RPMI8226 (cell line): Measurements from ENCODE around the gene CORIN.

Experiments used
- DNase-seq: peaks from one replicate; pipeline ENCODE4 v3.0.0-alpha.2; 2015

CORIN gene

GRCh38 chr4:47675806-47676205 lies 162.1 kb downstream of the CORIN start:
- DNase-seq, result no peak

- DNase-seq, result no peak
Measured at GRCh38 chr4:47674144-47674543, 163.7 kb downstream of the CORIN start.

DNA sequence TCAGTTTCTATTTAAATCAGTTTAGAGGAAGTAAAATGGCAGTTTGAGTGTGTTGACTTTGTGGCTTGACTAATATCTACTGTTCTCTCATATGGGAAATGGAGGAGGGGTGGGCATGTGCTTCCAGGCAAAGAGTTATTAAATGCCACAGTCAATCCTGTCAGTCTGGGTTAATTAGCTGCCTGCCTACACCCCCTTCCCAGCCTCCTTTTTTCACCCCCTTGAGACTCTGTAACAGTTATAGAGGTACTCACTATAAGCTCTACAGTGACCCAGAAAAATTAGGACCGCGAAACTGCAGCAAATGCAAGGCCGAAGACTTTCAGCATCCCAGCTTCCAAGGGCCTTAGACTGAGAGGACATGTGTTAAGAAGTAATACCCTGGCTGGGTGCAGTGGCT lies 165.2 kb downstream of the CORIN start:
- no peak for DNase-seq

- DNase-seq, result no peak
Measured at GRCh38 chr4:47669946-47670345, 167.9 kb downstream of the CORIN start.

- DNase-seq, result peak; percentile 52
Measured at GRCh38 chr4:47668810-47669408, 169.0 kb downstream of the CORIN start.

GRCh38 chr4:47668256-47668655 lies 169.6 kb downstream of the CORIN start:
- no peak for DNase-seq

- no peak for DNase-seq
Measured at GRCh38 chr4:47667552-47667951, 170.3 kb downstream of the CORIN start.

GRCh38 chr4:47664051-47664826 lies 173.6 kb downstream of the CORIN start:
- no peak for DNase-seq

DNA sequence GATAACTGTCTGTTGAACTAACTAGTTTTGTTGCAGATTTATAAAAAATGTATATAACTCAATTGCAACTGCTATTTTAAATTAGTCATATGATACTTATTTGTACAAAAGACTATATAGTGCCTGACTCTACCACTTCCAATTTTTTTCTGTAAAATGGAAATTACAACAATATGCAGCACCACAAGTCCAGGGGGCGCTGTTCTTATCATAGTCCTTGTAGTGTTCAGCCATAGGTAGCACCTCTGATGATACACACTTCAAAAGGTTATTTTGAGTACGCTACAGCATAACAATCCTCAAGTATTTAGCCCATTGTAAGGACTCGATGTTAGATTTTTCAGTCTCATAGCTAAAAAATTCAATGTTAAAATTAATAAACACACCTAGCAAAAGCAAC lies 174.9 kb downstream of the CORIN start:
- DNase-seq, result peak; percentile 5

DNA sequence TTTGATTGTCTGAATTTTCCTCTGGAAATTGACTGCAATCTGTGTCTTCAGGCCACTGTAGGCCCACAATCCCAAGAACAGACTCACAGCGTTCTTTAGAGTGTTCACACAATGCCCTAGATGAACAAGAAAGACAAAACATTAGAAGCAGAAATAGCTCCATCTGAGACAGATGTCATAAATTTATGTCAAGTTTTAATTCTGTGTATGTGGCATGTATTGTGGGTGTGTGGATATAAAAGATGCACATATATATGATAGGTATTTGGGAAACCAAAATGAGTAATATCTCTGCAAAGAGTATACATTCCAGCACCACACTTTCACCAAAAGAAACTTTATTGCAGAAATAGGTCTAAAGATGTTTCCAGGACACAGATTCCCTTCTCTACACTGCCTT lies 176.1 kb downstream of the CORIN start:
- no peak for DNase-seq

DNA sequence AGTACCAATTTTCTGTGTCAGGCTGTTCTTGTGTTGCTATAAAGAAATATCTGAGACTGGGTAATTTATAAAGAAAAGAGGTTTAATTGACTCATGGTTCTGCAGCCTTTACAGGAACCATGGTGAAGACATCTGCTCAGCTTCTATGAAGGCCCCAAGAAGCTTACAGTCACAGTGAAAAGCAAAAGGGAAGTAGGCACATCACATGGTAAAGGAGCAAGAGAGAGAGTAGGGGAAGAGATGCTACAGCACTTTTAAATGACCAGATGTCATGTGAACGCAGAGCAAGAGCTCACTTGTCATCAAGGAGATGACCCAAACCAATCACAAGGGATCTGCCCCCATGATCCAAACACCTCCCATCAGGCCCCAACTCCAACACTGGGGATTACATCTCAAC lies 178.5 kb downstream of the CORIN start:
- no peak for DNase-seq

DNA sequence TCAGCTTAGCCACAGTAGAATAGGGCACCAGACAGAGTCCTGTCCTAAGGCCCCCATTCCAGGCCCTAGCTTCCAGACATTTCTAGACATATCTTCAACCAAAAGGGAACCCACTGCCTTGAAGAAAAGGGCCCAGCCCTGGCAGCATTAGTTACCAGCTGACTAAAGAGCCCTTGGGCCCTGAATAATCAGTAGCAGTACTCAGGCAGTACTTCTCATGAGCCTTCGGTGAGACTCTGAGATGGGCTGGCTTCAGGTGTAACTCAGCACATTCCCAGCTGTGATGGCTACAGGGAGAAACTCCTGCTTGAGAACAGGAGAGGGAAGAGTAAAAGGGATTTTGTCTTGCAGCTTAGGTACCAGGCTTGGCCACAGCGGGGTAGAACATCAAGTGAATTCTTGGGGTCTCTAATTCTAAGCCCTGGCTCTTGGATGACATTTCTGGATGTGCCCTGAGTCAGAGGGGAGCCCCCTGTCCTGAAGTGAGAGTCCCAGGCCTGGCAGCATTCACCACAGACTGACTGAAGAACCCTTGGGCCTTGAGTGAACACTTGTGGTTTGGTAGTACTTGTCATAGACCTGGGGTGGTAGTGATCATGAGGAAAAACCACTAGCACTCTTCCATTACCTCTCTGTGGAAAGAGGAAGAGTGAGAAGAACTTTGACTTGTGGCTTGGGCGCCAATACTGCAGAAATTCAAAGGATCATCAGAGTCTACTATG lies 182.7 kb downstream of the CORIN start:
- no peak for DNase-seq

- DNase-seq, result no peak
Measured at GRCh38 chr4:47652092-47652491, 185.8 kb downstream of the CORIN start.

GRCh38 chr4:47651231-47651630 lies 186.6 kb downstream of the CORIN start:
- no peak for DNase-seq

DNA sequence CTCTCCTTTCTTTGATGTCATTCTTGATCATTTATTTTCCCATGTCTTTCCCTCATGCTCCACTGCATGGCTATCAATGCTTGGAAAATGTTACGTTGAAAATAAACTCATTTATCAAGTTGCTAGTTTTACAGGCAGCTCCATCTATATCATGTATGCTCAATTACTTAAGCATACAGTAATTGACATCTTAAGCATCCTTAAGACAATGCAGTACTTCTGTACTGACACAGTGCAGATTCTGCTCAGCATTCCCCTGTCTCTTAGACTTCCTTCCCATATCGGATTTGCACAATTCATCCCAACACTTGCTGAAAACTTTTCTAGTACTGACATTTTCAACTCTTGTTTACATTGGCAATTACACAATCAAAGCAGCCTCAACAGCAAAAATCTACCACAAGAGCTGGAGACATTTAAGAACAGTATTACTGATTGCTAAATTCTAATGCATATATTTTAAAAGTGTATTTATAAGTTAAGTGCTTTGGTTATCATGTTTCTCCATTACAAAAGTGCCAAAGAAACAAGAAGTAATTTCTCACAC lies 187.2 kb downstream of the CORIN start:
- no peak for DNase-seq

GRCh38 chr4:47647544-47647943 lies 190.3 kb downstream of the CORIN start:
- DNase-seq, result no peak

DNA sequence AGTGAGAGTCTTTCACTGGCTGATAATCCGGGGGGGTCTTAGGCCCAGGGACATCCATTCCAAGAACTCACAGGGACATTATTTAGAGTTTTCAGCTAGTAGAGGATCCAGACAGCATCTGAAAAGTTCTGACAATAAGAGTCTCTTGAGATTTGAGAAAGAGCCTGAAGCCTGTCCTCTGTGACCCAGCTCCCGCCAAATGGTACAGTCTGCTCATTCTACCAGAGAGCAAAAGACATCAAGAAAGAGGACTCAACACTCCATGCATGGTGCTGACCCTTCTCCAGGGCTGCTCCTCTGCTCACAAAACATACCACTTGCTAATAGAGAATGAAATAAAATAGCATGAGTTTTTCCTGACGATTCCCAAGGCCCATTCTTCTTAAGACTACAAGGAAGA lies 190.8 kb downstream of the CORIN start:
- DNase-seq, result no peak

DNA sequence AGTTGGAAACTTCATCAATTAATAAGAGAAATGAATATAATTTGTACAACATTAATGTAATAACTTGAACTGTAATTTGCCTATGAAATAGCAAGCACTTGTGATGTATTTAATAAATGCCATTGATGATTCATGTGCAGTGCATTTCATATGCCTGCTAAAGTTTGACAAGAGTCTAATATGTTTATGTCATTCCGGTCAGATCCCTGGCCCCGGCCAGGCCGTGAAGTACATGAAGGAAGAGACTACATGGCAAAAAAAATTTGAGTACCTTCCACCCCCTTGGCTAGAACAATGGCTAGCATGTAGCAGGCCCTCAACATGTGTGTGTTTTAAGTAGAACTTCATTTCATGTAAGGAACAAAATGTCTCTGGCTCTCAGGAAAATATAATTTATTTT lies 191.5 kb downstream of the CORIN start:
- DNase-seq, result no peak

- DNase-seq, result no peak
Measured at GRCh38 chr4:47643845-47644244, 194.0 kb downstream of the CORIN start.

DNA sequence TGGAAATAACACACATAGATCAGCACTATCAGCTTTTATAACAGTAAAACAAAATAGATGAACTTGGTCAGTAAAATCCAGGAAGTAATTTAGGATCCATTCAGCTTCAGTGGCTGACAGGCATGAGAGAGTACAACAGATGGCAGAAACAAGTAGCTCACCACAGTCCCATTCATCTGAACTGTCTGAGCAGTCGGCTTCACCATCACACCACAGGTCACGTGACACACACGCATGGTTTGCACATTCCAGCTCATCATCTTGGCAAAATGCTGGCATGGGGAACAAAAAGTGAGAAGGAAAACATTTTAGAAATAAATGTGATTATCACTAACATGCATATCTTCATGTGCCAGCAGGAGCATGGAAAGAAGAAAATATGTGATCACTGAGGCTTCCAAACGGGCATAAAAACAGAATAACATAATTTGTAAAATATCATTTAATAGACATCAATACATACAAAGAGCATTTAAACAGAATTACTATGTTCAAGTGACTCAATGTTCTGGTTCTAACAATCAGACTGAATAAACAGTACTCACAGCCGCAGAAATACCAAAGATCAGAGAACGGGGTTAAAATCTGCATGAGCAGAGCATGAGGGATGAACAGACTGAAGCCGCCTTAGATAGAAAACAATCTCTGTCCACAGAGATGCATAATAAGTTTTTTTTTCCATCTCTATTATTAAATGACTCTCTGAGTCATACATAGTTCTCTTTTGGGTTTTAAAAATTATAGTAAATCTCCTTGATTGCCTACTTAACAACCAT lies 194.7 kb downstream of the CORIN start:
- no peak for DNase-seq

DNA sequence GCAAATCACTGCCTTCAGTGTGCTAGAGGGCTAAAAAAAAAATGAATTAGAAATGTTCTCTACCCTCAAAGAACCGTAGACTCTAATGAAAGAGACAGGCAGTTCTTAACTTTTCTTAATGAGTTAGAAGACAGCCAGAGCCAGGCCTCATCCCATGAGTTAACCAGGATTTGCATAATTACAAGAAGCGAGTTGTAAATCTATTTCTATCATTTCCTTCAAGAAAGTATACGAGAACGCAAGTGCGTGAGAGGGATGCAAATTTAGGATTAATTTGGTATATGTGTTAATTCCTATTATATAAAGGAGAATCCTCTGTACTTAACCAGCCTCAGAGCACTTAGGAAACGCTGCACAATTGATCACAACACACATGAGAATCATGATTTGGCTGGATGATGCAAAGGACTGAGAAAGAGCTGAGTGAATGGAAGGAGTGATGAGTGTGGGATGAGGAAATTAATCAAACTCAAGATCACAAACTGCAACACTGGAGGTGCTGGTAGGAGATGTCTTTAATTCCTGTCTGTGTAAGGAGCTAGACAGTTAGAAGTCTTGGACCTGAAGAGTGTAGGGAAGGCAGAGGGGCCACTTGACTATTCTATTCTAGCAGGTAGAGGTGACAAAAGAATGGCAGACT lies 195.6 kb downstream of the CORIN start:
- no peak for DNase-seq

DNA sequence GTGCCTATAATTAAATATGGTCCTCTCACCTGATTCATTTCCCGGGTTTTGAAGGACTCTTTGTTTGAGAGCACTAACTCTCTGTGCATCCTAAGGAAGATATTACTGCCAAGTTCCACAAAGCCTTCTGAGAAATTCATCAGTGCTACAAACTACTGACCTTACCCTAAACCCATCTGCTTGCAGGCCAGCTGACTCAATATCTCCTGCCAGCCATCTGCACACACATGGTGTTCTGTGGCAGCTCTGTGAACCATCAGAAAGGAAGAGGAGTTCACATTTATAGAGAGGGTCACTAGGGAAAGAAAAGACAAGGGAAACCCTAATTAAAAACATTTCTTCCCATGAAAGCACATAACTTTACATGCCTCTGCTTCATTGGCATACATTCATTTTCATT lies 196.1 kb downstream of the CORIN start:
- DNase-seq, result no peak

- no peak for DNase-seq
Measured at GRCh38 chr4:47640911-47641310, 197.0 kb downstream of the CORIN start.
